ENCODE data around the gene GNAS-AS1. TPM values are rescaled to one million over a fixed set of nuclear protein-coding genes. Genes with fewer than 3 reads are reported as not detected.

The GNAS-AS1 gene
- total RNA-seq, 2 donors from 2014 or later, result 1.0 to 1.3 TPM

GRCh38 chr20:58877050-58877975 is 26.6 kb upstream of the GNAS-AS1 start:
- H3K4me3 Mint-ChIP-seq, result no peak overlapping the region

GRCh38 chr20:58876437-58876836 is 25.7 kb upstream of the GNAS-AS1 start:
- no peaks in the 10 kb centered on the region for H3K27me3 Mint-ChIP-seq
- ATAC-seq (replicated peaks), result no peak
- no peak overlapping the region for H3K4me3 Mint-ChIP-seq
- peaks cover 10% of the 10 kb centered on the region for H3K4me1 Mint-ChIP-seq
- H3K36me3 Mint-ChIP-seq (ENCODE audit: low read depth), result no peaks in the 10 kb centered on the region
- no peak overlapping the region for H3K27ac Mint-ChIP-seq
- H3K9me3 Mint-ChIP-seq, result no peaks in the 10 kb centered on the region

More at GRCh38 chr20:58877050-58877975, 26.6 kb upstream of the GNAS-AS1 start:
- peaks cover 10% of the 10 kb centered on the region for H3K4me1 Mint-ChIP-seq
- no peaks in the 10 kb centered on the region for H3K27me3 Mint-ChIP-seq
- ATAC-seq (replicated peaks), result no peak
- no peaks in the 10 kb centered on the region for H3K36me3 Mint-ChIP-seq (ENCODE audit: low read depth)
- no peaks in the 10 kb centered on the region for H3K9me3 Mint-ChIP-seq
- no peak overlapping the region for H3K27ac Mint-ChIP-seq

GRCh38 chr20:58875541-58876134 is 24.9 kb upstream of the GNAS-AS1 start:
- no peaks in the 10 kb centered on the region for H3K9me3 Mint-ChIP-seq
- peaks cover 10% of the 10 kb centered on the region for H3K4me1 Mint-ChIP-seq
- no peaks in the 10 kb centered on the region for H3K27me3 Mint-ChIP-seq
- H3K36me3 Mint-ChIP-seq (ENCODE audit: low read depth), result no peaks in the 10 kb centered on the region
- no peak overlapping the region for H3K27ac Mint-ChIP-seq
- no peak for ATAC-seq (replicated peaks)
- no peak overlapping the region for H3K4me3 Mint-ChIP-seq

GRCh38 chr20:58875111-58875510 is 24.4 kb upstream of the GNAS-AS1 start:
- no peak overlapping the region for H3K27ac Mint-ChIP-seq
- H3K36me3 Mint-ChIP-seq (ENCODE audit: low read depth), result no peaks in the 10 kb centered on the region
- H3K9me3 Mint-ChIP-seq, result no peaks in the 10 kb centered on the region
- no peak overlapping the region for H3K4me3 Mint-ChIP-seq
- no peaks in the 10 kb centered on the region for H3K27me3 Mint-ChIP-seq
- peaks cover 12% of the 10 kb centered on the region for H3K4me1 Mint-ChIP-seq
- ATAC-seq (replicated peaks), result no peak

GRCh38 chr20:58874469-58874868 is 23.8 kb upstream of the GNAS-AS1 start:
- Mint-ChIP-seq H3K27ac (no peak overlapping the region), H3K36me3 (ENCODE audit: low read depth) (no peaks in the 10 kb centered on the region), H3K27me3 (no peaks in the 10 kb centered on the region), H3K9me3 (no peaks in the 10 kb centered on the region), H3K4me3 (no peak overlapping the region), H3K4me1 (peaks cover 14% of the 10 kb centered on the region)
- no peak for ATAC-seq (replicated peaks)

- peaks cover 4% of the 10 kb centered on the region for H3K4me1 Mint-ChIP-seq
- no peak overlapping the region for H3K4me3 Mint-ChIP-seq
- no peaks in the 10 kb centered on the region for H3K9me3 Mint-ChIP-seq
- H3K36me3 Mint-ChIP-seq (ENCODE audit: low read depth), result no peaks in the 10 kb centered on the region
- H3K27me3 Mint-ChIP-seq, result no peaks in the 10 kb centered on the region
- ATAC-seq (replicated peaks), result no peak
- no peak overlapping the region for H3K27ac Mint-ChIP-seq
Measured at GRCh38 chr20:58871533-58872102, 20.9 kb upstream of the GNAS-AS1 start.

- Mint-ChIP-seq H3K4me3 (no peak overlapping the region), H3K4me1 (peaks cover 4% of the 10 kb centered on the region), H3K27me3 (no peaks in the 10 kb centered on the region), H3K9me3 (no peaks in the 10 kb centered on the region), H3K36me3 (ENCODE audit: low read depth) (no peaks in the 10 kb centered on the region), H3K27ac (no peak overlapping the region)
- ATAC-seq (replicated peaks), result peak; percentile 78
Measured at GRCh38 chr20:58870293-58871014, 19.8 kb upstream of the GNAS-AS1 start.

- ATAC-seq (replicated peaks), result no peak
- Mint-ChIP-seq H3K9me3 (no peaks in the 10 kb centered on the region), H3K4me3 (no peak overlapping the region), H3K27me3 (no peaks in the 10 kb centered on the region), H3K4me1 (peaks cover 4% of the 10 kb centered on the region), H3K27ac (no peak overlapping the region), H3K36me3 (ENCODE audit: low read depth) (no peaks in the 10 kb centered on the region)
Measured at GRCh38 chr20:58869662-58870227, 19.0 kb upstream of the GNAS-AS1 start.

GRCh38 chr20:58868795-58869194 is 18.1 kb upstream of the GNAS-AS1 start:
- H3K4me1 Mint-ChIP-seq, result peaks cover 4% of the 10 kb centered on the region
- H3K9me3 Mint-ChIP-seq, result no peaks in the 10 kb centered on the region
- no peaks in the 10 kb centered on the region for H3K27me3 Mint-ChIP-seq
- H3K36me3 Mint-ChIP-seq (ENCODE audit: low read depth), result no peaks in the 10 kb centered on the region
- no peak overlapping the region for H3K27ac Mint-ChIP-seq
- no peak overlapping the region for H3K4me3 Mint-ChIP-seq
- ATAC-seq (replicated peaks), result no peak

- peaks cover 4% of the 10 kb centered on the region for H3K4me1 Mint-ChIP-seq
- H3K27ac Mint-ChIP-seq, result no peak overlapping the region
- no peak for ATAC-seq (replicated peaks)
- H3K4me3 Mint-ChIP-seq, result no peak overlapping the region
- peaks cover 10% of the 10 kb centered on the region for H3K27me3 Mint-ChIP-seq
- no peaks in the 10 kb centered on the region for H3K9me3 Mint-ChIP-seq
- no peaks in the 10 kb centered on the region for H3K36me3 Mint-ChIP-seq (ENCODE audit: low read depth)
Measured at GRCh38 chr20:58867211-58867610, 16.5 kb upstream of the GNAS-AS1 start.

- no peak for ATAC-seq (replicated peaks)
- no peak overlapping the region for H3K4me3 Mint-ChIP-seq
- no peaks in the 10 kb centered on the region for H3K9me3 Mint-ChIP-seq
- H3K27ac Mint-ChIP-seq, result no peak overlapping the region
- peaks cover 4% of the 10 kb centered on the region for H3K4me1 Mint-ChIP-seq
- peaks cover 15% of the 10 kb centered on the region for H3K27me3 Mint-ChIP-seq
- no peaks in the 10 kb centered on the region for H3K36me3 Mint-ChIP-seq (ENCODE audit: low read depth)
Measured at GRCh38 chr20:58865843-58866242, 15.1 kb upstream of the GNAS-AS1 start.

- H3K27ac Mint-ChIP-seq, result no peak overlapping the region
- ATAC-seq (replicated peaks), result no peak
- H3K27me3 Mint-ChIP-seq, result peaks cover 18% of the 10 kb centered on the region
Measured at GRCh38 chr20:58864346-58864745, 13.6 kb upstream of the GNAS-AS1 start.

GRCh38 chr20:58863044-58863790 is 12.5 kb upstream of the GNAS-AS1 start:
- Mint-ChIP-seq H3K4me3 (no peak overlapping the region), H3K4me1 (no peaks in the 10 kb centered on the region), H3K9me3 (no peaks in the 10 kb centered on the region), H3K27me3 (peaks cover 18% of the 10 kb centered on the region), H3K36me3 (ENCODE audit: low read depth) (no peaks in the 10 kb centered on the region), H3K27ac (no peak overlapping the region)
- no peak for ATAC-seq (replicated peaks)

More at GRCh38 chr20:58864346-58864745, 13.6 kb upstream of the GNAS-AS1 start:
- no peaks in the 10 kb centered on the region for H3K4me1 Mint-ChIP-seq
- no peaks in the 10 kb centered on the region for H3K9me3 Mint-ChIP-seq
- H3K36me3 Mint-ChIP-seq (ENCODE audit: low read depth), result no peaks in the 10 kb centered on the region
- H3K4me3 Mint-ChIP-seq, result no peak overlapping the region

Measured in activated T-helper 17 cell treated with anti-CD3 and anti-CD28 coated beads, Interleukin-2, amount 50 U/mL, for 72 hours (primary cell).